Stomach (tissue), 4 donors: ENCODE measurements around the gene PTPRG.

ENCODE experiments used
- CTCF ChIP-seq, 7 experiments: fragments of 450-650 bp in 4 of 7; fragments of 200-600 bp in 3 of 7; sonication (generic) in 3 of 7; IDR thresholded peaks; one replicate each; pipeline ENCODE4 v1.5.1; 2016 to 2019; ENCODE audit warnings: antibody characterized with exemption in 7 of 7, control low read depth in 2 of 7, mild to moderate bottlenecking in 1 of 7
- EP300 ChIP-seq: sonication (generic); formaldehyde crosslinking; IDR thresholded peaks from one replicate; pipeline ENCODE4 v1.6.1; 2017; ENCODE audit warnings: antibody characterized with exemption
- POLR2AphosphoS5 ChIP-seq, 3 donors: sonication (generic); formaldehyde crosslinking; IDR thresholded peaks; one replicate each; pipeline ENCODE4 v1.6.1; 2016; ENCODE audit warnings: antibody characterized with exemption in 3 of 3

- no peak for TF ChIP-seq POLR2AphosphoS5 (IDR thresholded peaks at IDR 0.05)
- TF ChIP-seq CTCF (IDR thresholded peaks at IDR 0.05): no peak
- TF ChIP-seq EP300: no peak
Observed at GRCh38 chr3:61944726-61945125, 383.4 kb downstream of the PTPRG start.
